GM12801 (cell line): ENCODE results near the gene PSMB5.

Experiments used
- CTCF ChIP-seq: IDR thresholded peaks from one replicate; pipeline ENCODE4 v1.5.1; 2011; ENCODE audit warnings: control low read depth; ENCODE audit not compliant: insufficient read length; ENCODE audit errors: extremely low read depth

Gene PSMB5

GRCh38 chr14:23034498-23035302 is at the start of gene PSMB5:
Gene PSMB5, minus strand, starts transcription at chr14:23034900. Its CDS starts 19 bp downstream, at chr14:23034881.
- no peak for TF ChIP-seq CTCF

DNA sequence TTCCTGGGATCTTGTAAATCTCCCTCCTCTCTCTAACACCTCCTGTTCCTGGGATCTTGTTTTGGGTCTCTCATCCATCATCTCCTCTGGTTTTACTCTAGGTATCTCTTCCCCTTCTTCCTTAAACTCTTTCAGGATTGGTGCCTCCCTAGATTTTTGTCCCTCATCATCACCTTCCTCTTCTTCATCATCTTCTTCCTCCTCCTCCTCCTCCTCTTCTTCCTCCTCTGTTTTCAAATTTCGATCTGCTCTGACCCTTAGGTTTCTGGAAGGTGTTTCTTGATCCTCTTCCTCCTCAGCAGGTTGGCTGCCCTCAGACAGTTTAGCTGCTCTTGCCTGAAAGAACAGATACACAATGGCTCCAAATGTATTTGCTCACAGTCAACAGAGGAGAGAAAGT is 45.8 kb upstream of the PSMB5 start:
- TF ChIP-seq CTCF, result no peak

- TF ChIP-seq CTCF, result no peak
Observed at GRCh38 chr14:23079716-23080115, 45.0 kb upstream of the PSMB5 start.

DNA sequence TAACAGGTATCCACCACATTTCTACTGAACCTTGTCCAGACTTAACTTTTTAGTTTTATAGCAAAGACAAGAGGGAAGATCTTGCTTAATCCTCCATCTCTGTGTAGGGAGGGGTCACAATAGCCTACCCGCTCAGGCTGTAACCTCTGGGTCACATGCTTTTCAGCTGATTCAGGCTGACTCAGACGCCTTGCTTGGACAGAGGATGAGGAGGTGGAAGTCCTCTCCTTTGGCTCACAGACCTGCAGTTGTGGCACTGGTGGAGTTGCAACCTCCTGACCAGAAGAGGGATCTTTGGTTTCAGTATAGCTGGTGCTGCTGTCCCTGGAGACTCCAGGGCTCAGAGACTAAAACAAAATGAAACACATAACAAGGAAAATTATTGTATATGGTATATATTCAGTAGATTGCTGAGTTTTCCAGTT is 44.0 kb upstream of the PSMB5 start:
- no peak for TF ChIP-seq CTCF

- TF ChIP-seq CTCF, result no peak
Observed at GRCh38 chr14:23077962-23078361, 43.3 kb upstream of the PSMB5 start.

- TF ChIP-seq CTCF, result no peak
Observed at GRCh38 chr14:23076785-23077408, 42.2 kb upstream of the PSMB5 start.

DNA sequence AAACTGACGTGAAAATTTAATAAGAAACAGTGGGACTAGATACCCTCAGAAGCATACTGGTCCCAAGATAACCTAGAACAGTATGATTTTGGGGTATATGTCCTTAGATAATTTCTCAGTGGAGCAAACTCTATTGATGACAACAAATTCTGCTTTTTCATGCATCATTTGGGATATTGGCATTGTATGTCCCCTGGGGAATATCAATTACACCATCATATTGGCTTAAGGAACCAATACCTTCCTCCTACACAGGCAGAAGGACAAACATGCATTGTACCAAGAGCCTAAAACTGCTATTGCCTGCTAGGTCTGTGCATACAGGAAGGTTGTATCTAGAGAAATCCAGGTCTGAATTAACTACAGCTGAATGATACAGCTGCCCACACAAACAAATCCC is 40.2 kb upstream of the PSMB5 start:
- no peak for TF ChIP-seq CTCF
